HEK293T (cell line): ENCODE measurements around the gene PPP2R5E.

Experiments
- ARNT ChIP-seq: fragments of 450-650 bp; IDR thresholded peaks from 2 replicates; pipeline ENCODE4 v1.6.1; 2017; ENCODE audit warnings: mild to moderate bottlenecking
- BHLHE40 ChIP-seq: fragments of 450-650 bp; IDR thresholded peaks from 2 replicates; pipeline ENCODE4 v1.6.1; 2016; ENCODE audit warnings: mild to moderate bottlenecking, moderate library complexity, borderline replicate concordance
- ELF4 ChIP-seq: fragments of 450-650 bp; IDR thresholded peaks from 2 replicates; pipeline ENCODE4 v1.6.1; 2017; ENCODE audit warnings: antibody characterized with exemption
- FOXA1 ChIP-seq: fragments of 450-650 bp; IDR thresholded peaks from 2 replicates; pipeline ENCODE4 v1.6.1; 2016; ENCODE audit warnings: mild to moderate bottlenecking
- FOXK2 ChIP-seq: fragments of 450-650 bp; IDR thresholded peaks from 2 replicates; pipeline ENCODE4 v1.6.1; 2016; ENCODE audit warnings: mild to moderate bottlenecking
- FOXM1 ChIP-seq: fragments of 450-650 bp; IDR thresholded peaks from 2 replicates; pipeline ENCODE4 v1.6.1; 2017; ENCODE audit warnings: mild to moderate bottlenecking, borderline replicate concordance
- L3MBTL2 ChIP-seq: fragments of 450-650 bp; conservative IDR thresholded peaks from 2 replicates; pipeline ENCODE4 v1.6.1; 2016; ENCODE audit warnings: mild to moderate bottlenecking
- NFRKB ChIP-seq: fragments of 450-650 bp; IDR thresholded peaks from 2 replicates; pipeline ENCODE4 v1.6.1; 2016; ENCODE audit warnings: mild to moderate bottlenecking, moderate library complexity
- PKNOX1 ChIP-seq: fragments of 450-650 bp; IDR thresholded peaks from 2 replicates; pipeline ENCODE4 v1.6.1; 2016
- SUZ12 ChIP-seq: fragments of 450-650 bp; IDR thresholded peaks from 2 replicates; pipeline ENCODE4 v1.6.1; 2016; ENCODE audit warnings: mild to moderate bottlenecking
- TARDBP ChIP-seq: fragments of 450-650 bp; IDR thresholded peaks from 2 replicates; pipeline ENCODE4 v1.6.1; 2016
- ZNF384 ChIP-seq: fragments of 450-650 bp; IDR thresholded peaks from 2 replicates; pipeline ENCODE4 v1.6.1; 2016

DNA sequence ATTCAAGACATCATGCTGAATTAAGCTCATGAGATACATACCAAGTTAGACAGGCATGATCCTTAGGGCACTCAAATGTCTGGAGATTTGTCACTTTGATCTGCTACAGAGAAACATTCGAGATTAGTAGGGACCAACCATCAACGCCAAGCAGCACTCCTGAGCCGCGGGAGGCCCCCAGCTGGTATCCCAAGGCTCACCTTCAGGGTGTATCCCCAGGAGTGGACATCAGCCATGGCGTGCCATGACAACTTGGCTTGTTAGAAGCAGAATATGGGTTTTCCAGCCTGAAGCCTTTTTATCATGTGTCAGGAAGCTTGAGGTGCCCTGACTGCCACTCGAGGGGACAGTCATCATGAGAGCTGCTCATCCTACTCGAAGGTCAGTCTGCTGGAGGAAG, 185.3 kb downstream of the PPP2R5E start:
- no peak for TF ChIP-seq BHLHE40
- no peak for TF ChIP-seq ARNT
- TF ChIP-seq FOXM1 = no peak
- no peak for TF ChIP-seq TARDBP
- no peak for TF ChIP-seq SUZ12
- no peak for TF ChIP-seq NFRKB
- no peak for TF ChIP-seq FOXK2
- TF ChIP-seq PKNOX1 = no peak
- no peak for TF ChIP-seq ELF4
- no peak for TF ChIP-seq ZNF384
- no peak for TF ChIP-seq FOXA1
- TF ChIP-seq L3MBTL2 = no peak
